DMS53 (cell line): ENCODE measurements around the gene IL6ST.
A peak's percentile ranks its signal among the peaks of the same experiment; 100 is the strongest.
"Not testable (repeated sequence)": the region's sequence is repeated elsewhere in the genome, so short reads cannot be mapped to it uniquely, and the experiment has no call there.

Source experiments
- DNase-seq: peaks from one replicate; lab custom pipeline; 2025; lab: John Stamatoyannopoulos, UW

IL6ST gene

DNA sequence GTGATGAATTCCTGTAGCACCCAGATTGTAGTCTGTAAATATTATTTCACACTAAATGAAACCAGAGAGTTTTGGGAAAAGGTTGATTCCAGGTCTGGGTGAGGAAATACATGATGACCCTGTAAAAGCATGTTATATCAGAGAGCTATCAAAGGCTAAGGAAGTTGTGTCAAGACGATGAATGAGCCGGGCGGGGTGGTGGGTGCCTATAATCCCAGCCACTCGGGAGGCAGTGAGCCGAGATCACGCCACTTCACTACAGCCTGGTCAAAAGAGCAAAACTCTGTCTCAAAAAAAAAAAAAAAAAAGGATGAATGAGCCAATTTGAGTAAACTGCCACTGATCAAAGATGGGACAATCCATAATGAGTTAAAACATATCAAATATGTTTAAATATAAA lies 29.2 kb downstream of the IL6ST start:
- DNase-seq = no peak

DNA sequence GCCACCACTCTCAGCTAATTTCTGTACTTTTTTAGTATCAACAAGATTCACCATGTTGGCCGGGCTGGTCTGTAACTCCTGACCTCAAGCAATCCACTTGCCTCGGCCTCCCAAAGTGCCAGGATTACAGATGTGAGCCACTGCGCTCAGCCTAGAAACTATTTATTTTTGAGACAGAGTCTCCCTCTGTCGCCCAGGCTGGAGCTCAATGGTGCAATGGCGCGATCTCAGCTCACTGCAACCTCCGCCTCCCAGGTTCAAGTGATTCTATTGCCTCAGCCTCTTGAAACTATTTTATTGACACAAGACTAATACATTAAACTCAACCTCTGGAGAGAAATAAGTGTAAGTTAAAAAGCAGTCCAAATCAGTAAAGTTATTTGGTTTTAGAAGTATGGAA lies 34.0 kb downstream of the IL6ST start:
- DNase-seq = no peak

DNA sequence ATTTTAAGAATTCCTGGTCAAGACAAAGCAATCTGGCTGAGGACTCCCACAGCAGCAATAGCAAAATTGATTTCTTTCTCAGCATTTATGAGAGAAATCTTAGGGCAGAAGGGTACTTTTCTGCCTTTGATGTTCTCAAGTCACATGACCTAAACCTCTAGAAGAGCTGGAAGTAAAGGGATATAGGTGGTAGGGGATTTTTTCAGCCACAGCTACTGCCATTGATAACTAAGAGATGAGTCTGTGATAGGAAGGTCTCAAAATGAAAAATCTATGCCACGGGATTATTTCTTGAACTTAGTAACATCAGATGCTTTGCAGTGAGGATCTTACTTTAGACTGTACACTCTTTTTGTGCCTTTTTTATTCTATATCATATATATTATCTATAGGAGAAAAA lies 35.6 kb downstream of the IL6ST start:
- DNase-seq = no peak

DNA sequence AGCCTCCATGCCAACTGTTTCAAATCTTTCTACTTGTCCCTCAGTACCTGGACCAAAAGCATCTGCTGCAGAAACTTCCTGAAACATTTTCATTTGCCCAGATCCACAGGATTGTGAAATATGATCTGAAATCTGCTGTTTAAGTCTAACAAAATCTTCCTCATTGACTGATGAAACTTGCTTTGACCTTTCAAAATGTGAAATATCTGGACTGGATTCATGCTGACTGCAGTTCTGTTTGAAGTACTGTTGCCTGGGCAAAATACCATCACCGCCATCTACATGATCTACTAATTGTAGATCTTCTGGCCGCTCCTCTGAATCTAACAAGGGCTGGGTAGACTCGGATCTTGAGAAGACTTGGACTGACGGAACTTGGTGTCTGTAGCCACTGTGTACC lies 53.6 kb downstream of the IL6ST start:
- not testable (repeated sequence) for DNase-seq

DNA sequence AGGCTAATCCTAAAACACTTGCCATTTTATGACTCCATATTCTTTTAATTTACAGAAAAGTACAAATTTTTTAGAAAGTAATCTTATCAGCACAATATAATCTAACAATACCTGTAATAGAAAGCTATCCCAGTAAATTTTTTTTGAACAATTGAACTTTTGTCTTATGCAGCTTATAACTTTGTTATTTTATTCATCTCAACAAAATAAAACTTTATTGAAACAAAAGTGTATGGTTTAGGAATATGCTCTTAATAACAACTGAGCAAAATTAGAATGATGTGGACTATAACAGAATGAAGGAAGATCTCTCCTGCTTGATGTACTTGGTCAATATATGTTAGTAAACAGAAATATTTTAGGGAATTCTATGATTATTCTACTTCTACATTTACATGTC lies 57.2 kb downstream of the IL6ST start:
- DNase-seq = not testable (repeated sequence)

DNA sequence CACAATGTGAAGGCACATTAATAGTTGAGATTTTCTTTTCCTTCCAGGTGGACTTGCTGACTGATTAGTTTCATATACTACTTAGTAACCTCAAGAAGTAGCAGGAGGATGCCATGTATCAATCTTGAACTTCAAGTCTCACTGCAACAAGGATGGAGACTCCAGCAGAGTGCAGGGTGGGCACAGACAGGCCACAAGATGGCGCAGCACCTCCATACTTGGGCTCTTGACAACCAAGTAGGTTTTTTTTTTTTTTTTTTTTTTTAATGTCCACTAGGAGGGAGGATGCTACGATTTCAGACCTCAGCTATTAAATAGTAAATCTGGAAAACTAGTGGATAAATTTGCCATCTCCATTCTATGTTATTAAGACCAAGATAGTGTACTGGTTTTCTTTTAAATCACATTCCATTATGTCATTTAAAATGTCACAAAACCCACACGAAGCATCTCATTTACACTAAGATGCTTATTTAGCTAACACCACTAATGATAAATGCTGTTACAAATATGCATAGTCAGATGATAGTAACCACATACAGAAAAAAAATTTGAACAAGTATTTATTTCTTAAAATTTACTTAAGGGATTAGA lies 58.6 kb downstream of the IL6ST start:
- peak; percentile 90 for DNase-seq

- peak; percentile 10 for DNase-seq
Observed at GRCh38 chr5:55935371-55935770, 59.4 kb downstream of the IL6ST start.

DNA sequence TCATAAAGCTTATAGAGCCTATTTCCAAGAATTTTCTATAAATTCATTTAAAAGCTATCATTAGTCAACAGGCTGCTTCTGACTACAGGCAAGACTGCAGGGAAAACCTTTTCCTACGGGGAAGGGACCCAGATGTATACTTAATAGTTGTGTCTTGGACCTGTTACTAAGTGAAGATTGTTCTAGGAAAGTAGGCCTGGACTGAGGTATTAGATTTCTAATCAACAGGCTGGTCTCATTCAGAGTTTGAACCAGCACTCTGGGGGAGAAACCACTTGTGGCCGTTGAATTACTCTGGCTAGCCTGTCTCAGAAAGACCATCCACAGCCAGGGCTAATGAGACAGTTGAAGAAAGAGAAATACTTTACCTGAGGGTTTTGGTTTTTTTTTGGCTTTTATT lies 60.0 kb downstream of the IL6ST start:
- DNase-seq = peak; percentile 51

GRCh38 chr5:55934115-55934613 lies 60.6 kb downstream of the IL6ST start:
- peak; percentile 95 for DNase-seq

GRCh38 chr5:55933377-55934114 lies 61.2 kb downstream of the IL6ST start:
- DNase-seq = no peak

DNA sequence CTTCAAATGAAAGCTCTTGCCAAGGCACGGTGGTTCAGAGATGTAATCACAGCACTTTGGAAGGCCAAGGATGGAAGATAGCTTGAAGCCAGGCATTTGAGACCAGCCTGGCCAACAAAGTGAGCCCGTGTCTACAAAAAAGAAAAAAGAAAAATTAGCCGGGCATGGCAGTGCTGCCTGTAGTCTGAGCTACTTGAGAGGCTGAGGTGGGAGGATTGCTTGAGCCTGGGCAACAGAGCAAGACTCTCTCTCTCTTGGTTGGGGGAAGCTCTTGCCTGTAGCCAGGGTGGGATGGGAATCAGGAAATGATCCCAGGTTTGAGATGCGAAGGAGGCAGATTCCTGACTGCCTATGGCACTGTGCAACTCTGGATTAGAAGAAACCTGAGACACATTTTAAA lies 62.1 kb downstream of the IL6ST start:
- DNase-seq = no peak

- no peak for DNase-seq
Observed at GRCh38 chr5:55929020-55929799, 65.6 kb downstream of the IL6ST start.

GRCh38 chr5:55927861-55928655 lies 66.7 kb downstream of the IL6ST start:
- DNase-seq = no peak

DNA sequence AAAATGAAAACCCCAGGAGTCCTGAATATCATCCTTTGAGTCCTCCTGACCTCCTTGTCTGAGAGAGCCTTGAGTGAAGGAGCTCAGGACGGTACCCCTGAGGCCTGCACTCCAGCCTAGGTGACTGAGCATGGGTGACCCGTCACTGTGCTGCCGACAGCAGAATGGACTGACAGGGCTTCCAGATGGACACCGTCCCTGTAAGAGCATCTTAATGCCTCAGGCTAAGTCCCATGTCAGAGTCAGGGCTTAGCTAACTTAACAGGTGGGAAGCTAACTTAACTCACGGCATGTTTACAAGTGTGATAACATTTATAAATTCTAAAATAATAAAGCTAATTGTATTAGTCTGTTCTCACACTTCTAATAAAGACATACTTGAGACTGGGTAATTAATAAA lies 68.3 kb downstream of the IL6ST start:
- no peak for DNase-seq

DNA sequence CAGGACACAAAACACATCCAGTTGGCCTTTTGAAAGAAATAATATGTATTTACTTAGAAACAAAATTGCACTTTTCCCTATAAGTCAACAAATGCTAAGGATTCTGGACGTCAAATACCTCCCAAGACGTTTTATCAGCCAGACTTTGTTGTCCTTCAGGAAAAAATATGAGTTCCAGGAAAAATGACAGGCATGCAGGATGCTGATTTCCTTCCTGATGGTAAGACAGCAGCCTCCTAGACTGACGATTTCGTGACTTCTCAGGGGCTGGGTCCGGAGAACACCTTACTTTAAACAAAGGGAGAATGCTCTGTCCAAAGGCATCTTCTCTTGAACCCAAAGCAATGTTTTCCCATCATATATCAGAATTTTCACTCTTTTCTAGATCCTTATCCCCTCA lies 69.1 kb downstream of the IL6ST start:
- no peak for DNase-seq

GRCh38 chr5:55925181-55925580 lies 69.6 kb downstream of the IL6ST start:
- DNase-seq = no peak

DNA sequence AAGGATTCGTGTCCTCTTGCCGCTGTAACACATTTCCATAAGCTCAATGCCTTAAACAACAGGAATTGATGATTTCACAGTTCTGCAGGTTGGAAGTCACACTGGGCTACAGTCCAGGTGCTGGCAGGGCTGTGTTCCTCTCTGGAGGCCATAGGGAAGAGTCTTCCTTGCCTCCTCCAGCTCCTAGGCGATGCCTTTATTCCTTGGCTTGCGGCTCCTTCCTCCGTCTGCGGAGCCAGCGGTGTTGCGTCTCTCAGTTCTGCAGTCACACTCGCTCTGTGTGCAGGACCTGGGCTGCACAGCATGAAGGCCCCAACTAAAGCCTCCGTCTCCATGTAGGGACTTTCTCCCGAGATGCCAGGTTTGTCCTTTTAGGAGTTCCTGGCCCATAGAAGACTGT lies 70.0 kb downstream of the IL6ST start:
- no peak for DNase-seq

DNA sequence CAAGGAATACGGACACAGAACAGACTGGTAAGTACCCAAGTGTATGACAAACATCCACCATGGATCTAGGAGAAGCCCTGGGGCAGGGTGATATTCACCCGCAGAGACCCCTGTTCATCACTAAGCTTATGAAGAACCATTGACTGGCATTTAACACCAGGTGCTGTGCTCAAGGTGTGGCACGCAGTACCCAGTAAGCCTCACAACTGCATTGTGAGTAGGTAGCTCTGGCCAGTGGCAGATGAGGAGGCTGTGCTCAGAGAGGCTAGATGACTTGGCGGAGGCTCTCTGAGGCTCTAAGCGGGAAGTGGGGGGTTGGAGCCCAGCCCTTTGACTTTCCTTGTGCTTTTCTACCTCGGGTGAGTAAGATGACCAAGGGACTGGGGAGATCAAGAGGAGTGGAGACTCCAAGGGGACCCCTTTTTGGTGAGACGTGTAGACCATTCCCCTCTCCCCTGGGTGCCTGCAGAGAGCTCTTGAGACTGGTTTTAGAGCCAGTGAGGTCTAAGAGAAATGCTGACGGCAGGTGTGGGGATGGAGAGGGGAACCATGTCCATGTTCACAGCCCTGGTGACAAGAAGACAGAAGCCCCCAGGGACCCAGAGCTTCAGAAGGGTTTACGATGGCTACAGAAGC lies 70.8 kb downstream of the IL6ST start:
- peak; percentile 34 for DNase-seq

DNA sequence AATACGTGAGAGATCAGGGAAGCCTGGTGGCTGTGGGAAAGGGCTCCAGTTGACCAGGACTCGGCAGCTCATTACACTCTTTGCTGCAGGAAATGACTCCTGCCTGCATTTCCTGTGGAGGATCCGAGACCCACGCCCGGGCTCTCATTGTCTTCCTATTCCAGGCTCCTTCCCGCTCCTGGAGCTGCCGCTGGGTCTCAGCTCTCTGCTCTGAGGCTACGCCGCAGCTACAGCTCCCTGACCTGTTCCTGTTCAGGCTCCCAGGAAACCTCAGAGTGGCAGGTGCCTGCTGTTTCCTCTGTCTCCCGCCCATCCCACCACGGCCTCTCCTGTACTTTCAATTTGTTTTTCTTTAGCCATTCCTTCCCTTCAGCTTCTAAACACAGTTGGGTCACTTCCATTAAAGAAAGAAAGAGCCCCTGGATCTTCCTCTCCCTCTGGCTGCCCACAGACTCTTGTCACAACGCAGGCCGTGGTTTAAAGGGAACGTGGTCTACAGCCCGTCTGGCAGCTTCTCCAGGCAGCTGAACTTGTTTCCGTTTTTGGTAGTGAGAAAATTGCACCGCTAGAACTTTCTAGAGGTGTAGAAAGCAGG lies 71.5 kb downstream of the IL6ST start:
- peak; percentile 81 for DNase-seq

GRCh38 chr5:55921617-55922016 lies 73.1 kb downstream of the IL6ST start:
- DNase-seq = no peak

DNA sequence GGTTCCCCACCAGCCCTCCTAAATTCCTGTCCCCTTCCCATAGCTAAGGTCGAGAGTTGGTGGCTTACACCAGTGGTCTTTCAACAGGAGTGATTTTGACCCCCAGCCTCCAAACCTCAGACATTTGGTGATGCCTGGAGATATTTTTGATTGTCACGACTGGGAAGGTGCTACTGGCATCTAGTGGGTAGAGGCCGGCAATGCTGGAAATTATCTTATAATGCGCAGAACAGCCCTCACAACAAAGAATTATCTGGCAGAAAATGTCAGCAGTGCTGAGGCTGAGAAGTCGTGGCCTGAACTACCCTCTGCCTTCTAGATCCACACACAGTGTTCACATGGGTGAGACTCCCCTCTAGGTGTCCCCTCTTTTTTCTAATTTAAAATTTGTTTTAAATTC lies 74.0 kb downstream of the IL6ST start:
- DNase-seq = peak; percentile 44
